Activated naive CD8-positive, alpha-beta T cell treated with anti-CD3 and anti-CD28 coated beads, Interleukin-2, amount 10 ng/mL, durations not matched to agents 7 days and 5 days (primary cell): Measurements from ENCODE around the gene NAGA. TPM values are rescaled to one million over a fixed set of nuclear protein-coding genes. Genes with fewer than 3 reads are reported as not detected.

Experiments used
- ATAC-seq: fragments of 150-1000 bp; cut with Tn5 transposase; one replicate; pipeline ENCODE4 v1.10.0; 2021; ENCODE audit warnings: low read depth, moderate library complexity
- POLR2A ChIA-PET: fragments of 350-600 bp; sonication (Branson Sonifier 250); formaldehyde crosslinking; loops from one replicate; lab custom pipeline; 2021; ENCODE audit warnings: antibody characterized with exemption; lab: Charles Lee
- DNase-seq: peaks from one replicate; pipeline ENCODE4 v3.0.0; 2021
- H3K27ac Mint-ChIP-seq: one replicate; pipeline ENCODE4 v1.8.0; 2022; ENCODE audit warnings: mild to moderate bottlenecking, mixed read lengths
- H3K27me3 Mint-ChIP-seq: one replicate; pipeline ENCODE4 v1.8.0; 2022; ENCODE audit warnings: mild to moderate bottlenecking, moderate library complexity, mixed read lengths
- H3K36me3 Mint-ChIP-seq: one replicate; pipeline ENCODE4 v1.8.0; 2021; ENCODE audit warnings: mild to moderate bottlenecking, mixed read lengths
- H3K4me1 Mint-ChIP-seq: one replicate; pipeline ENCODE4 v1.8.0; 2021; ENCODE audit warnings: mixed read lengths
- H3K4me3 Mint-ChIP-seq: one replicate; pipeline ENCODE4 v1.8.0; 2022; ENCODE audit warnings: mild to moderate bottlenecking, moderate library complexity, mixed read lengths
- H3K9me3 Mint-ChIP-seq: one replicate; pipeline ENCODE4 v1.8.0; 2021; ENCODE audit warnings: mixed read lengths
- total RNA-seq, 2 experiments: library from RNA; stranded (reverse); gene quantifications; one replicate each; pipeline ENCODE4 v1.2.3, GENCODE V29; 2021

Gene NAGA
- total RNA-seq, 2 experiments from 2014 or later = 15.9 to 18.4 TPM

DNA sequence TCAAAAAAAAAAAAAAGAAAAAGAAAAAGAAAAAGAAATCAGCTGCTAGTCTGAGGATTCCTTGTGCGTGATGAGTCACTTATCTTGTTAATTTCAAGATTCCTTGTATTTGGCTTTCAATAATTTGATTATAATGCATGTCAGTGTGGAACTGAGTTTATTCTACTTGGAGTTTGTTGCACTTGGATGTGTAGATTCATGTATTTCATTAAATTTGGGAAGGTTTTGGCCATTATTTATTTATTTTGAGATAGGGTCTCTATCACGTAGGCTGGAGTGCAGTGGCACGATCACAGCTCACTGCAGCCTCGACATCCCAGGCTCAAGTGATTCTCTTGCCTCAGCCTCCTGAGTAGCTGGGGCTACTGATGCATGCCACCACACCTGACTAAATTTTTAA is 57.2 kb downstream of the NAGA start:
- peaks cover 1% of the 10 kb centered on the region for H3K36me3 Mint-ChIP-seq
- DNase-seq = no peak
- H3K4me3 Mint-ChIP-seq = no peak overlapping the region
- no peak overlapping the region for H3K27ac Mint-ChIP-seq
- no peak for ATAC-seq
- H3K9me3 Mint-ChIP-seq = peaks cover 7% of the 10 kb centered on the region
- H3K27me3 Mint-ChIP-seq = peaks cover 24% of the 10 kb centered on the region
- H3K4me1 Mint-ChIP-seq = no peaks in the 10 kb centered on the region
- POLR2A ChIA-PET = interaction anchor here (0.7 kb wide), 1 partner anchor 315 kb away, joined by 3 read pairs; no protein-coding TSS in a partner anchor

DNA sequence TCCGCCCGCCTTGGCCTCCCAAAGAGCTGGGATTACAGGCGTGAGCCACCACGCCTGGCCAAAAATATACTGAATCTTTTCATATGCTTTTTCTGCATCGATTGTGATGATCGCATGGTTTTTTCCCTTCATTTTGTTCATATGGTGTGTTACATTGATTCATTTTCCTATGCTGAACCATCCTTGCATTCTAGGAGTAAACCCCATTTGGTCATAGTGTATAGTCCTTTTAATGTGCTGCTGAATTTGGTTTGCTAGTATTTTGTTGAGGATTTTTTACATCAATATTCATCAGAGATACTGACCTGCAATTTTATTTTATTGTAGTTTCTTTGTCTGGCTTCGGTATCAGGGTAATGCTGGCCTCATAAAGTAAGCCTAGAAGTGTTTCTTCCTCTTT is 59.8 kb downstream of the NAGA start:
- Mint-ChIP-seq H3K27ac (no peak overlapping the region), H3K4me3 (no peak overlapping the region), H3K27me3 (peaks cover 19% of the 10 kb centered on the region), H3K4me1 (peaks cover under 1% of the 10 kb centered on the region), H3K36me3 (peaks cover 1% of the 10 kb centered on the region), H3K9me3 (peaks cover 9% of the 10 kb centered on the region)
- ATAC-seq (no peak), DNase-seq (no peak)
- POLR2A ChIA-PET = no interaction called here

Other genes starting within 250 kb of the NAGA start
- gene SREBF2, start 237.7 kb downstream of the NAGA start, total RNA-seq = 100 to 1,000 TPM; 108 to 109 TPM
- not detected for gene SHISA8, start 155.7 kb downstream of the NAGA start, total RNA-seq
- gene TNFRSF13C, start 144.0 kb downstream of the NAGA start, total RNA-seq = 10 to 100 TPM in 1 of 2 experiments, 1 to 10 TPM in 1; 9.9 to 10.1 TPM
- gene CENPM, start 123.7 kb downstream of the NAGA start, total RNA-seq = 10 to 100 TPM; 45.4 to 53.2 TPM
- gene SEPTIN3, start 101.4 kb downstream of the NAGA start, total RNA-seq = under 1 TPM; 0.31 to 0.42 TPM
- gene WBP2NL, start 72.0 kb downstream of the NAGA start, total RNA-seq = 1 to 10 TPM; 2.4 to 2.6 TPM
- 1 to 10 TPM; 2.8 to 3.3 TPM for gene PHETA2, start 3.4 kb upstream of the NAGA start, total RNA-seq
- 10 to 100 TPM; 82.1 to 84.9 TPM for gene SMDT1, start 8.9 kb upstream of the NAGA start, total RNA-seq
- gene NDUFA6, start 20.0 kb upstream of the NAGA start, total RNA-seq = 10 to 100 TPM; 69.0 to 73.5 TPM
- 1 to 10 TPM; 3.7 to 4.4 TPM for gene CYP2D6, start 60.0 kb upstream of the NAGA start, total RNA-seq
- 10 to 100 TPM; 77.0 to 87.4 TPM for gene TCF20, start 199.8 kb upstream of the NAGA start, total RNA-seq